HepG2 (cell line): Measurements from ENCODE around the gene SYT14. TPM values are rescaled to one million over a fixed set of nuclear protein-coding genes. Genes with fewer than 3 reads are reported as not detected.

Experiments used
- ATAC-seq: fragments of 200-7000 bp; cut with Tn5 transposase; 3 replicates; pipeline ENCODE4 v1.9.1; 2020; ENCODE audit warnings: mild to moderate bottlenecking, moderate library complexity
- BruUV-seq: library from RNA; stranded (reverse); fragments of 400-500 nt; replicated peaks from 2 replicates; lab custom pipeline; 2021; lab: Mats Ljungman, UMichigan
- CTCF ChIA-PET: fragments of 300-600 bp; formaldehyde crosslinking; extraction: SDS; loops from one replicate; lab custom pipeline; 2021; ENCODE audit warnings: low total read pairs, inconsistent platforms, low intra/inter-chr PET ratio; lab: Yijun Ruan, JAX
- POLR2A ChIA-PET: fragments of 350-600 bp; sonication (Branson Sonifier 250); formaldehyde crosslinking; loops from one replicate; lab custom pipeline; 2020; ENCODE audit warnings: antibody characterized with exemption, inconsistent platforms; lab: Yijun Ruan, JAX
- DNase-seq: peaks from one replicate; pipeline ENCODE4 v3.0.0-alpha.2; 2015; ENCODE audit warnings: low spot score
- FAIRE-seq: peaks from 3 replicates; lab custom pipeline; 2011; peaks lifted over from hg19 to GRCh38; lab: Jason Lieb, UNC
- H2AFZ ChIP-seq: one replicate; pipeline ENCODE4 v1.6.1; 2011; ENCODE audit warnings: low read length, inconsistent platforms
- H3K27ac ChIP-seq: fragments of 300-600 bp; 3 replicates; pipeline ENCODE4 v1.8.0; 2011; ENCODE audit warnings: mixed run types, mild to moderate bottlenecking, mixed read lengths, low read length, inconsistent platforms; ENCODE audit not compliant: insufficient read depth; ENCODE audit errors: extremely low read length
- H3K27me3 ChIP-seq, 2 experiments: fragments of 200-600 bp in 1 of 2; 2 replicates in 1 of 2; 3 replicates in 1 of 2; pipeline versions ENCODE4 v1.6.0 to v1.8.0; 2011; ENCODE audit warnings: low read length in 2 of 2, mild to moderate bottlenecking in 2 of 2, moderate library complexity in 2 of 2, inconsistent platforms in 1 of 2; ENCODE audit not compliant: insufficient read depth in 2 of 2, control insufficient read depth in 1 of 2
- H3K36me3 ChIP-seq, 2 experiments: fragments of 200-600 bp in 1 of 2; replicated peaks in 1 of 2; 2 replicates in 1 of 2; 3 replicates in 1 of 2; pipeline versions ENCODE4 v1.5.1 to v1.8.0; 2011; ENCODE audit warnings: low read length in 2 of 2, inconsistent platforms in 1 of 2; ENCODE audit not compliant: insufficient read depth in 2 of 2, control insufficient read depth in 1 of 2
- H3K4me1 ChIP-seq: 2 replicates; pipeline ENCODE4 v1.5.1; 2012; ENCODE audit warnings: low read length, inconsistent platforms; ENCODE audit not compliant: insufficient read depth
- H3K4me2 ChIP-seq: 2 replicates; pipeline ENCODE4 v1.6.0; 2011; ENCODE audit warnings: low read depth, low read length, inconsistent platforms
- H3K4me3 ChIP-seq, 3 experiments: fragments of 200-600 bp in 1 of 3; sonication (generic), shearing (Covaris generic) in 1 of 3; replicated peaks in 1 of 3; 2 replicates each; pipeline ENCODE4 v1.5.1; 2011 to 2016; ENCODE audit warnings: low read length in 3 of 3, inconsistent platforms in 2 of 3, low read depth in 2 of 3, mild to moderate bottlenecking in 2 of 3, control low read depth in 1 of 3, mixed read lengths in 1 of 3; ENCODE audit not compliant: insufficient read depth in 1 of 3
- H3K79me2 ChIP-seq: one replicate; pipeline ENCODE4 v1.6.1; 2011; ENCODE audit warnings: low read length, inconsistent platforms; ENCODE audit not compliant: insufficient read depth
- H3K9ac ChIP-seq: 2 replicates; pipeline ENCODE4 v1.6.0; 2011; ENCODE audit warnings: mild to moderate bottlenecking, low read depth, low read length, inconsistent platforms; ENCODE audit not compliant: insufficient read depth
- H3K9me3 ChIP-seq: 2 replicates; pipeline ENCODE4 v1.5.1; 2012; ENCODE audit warnings: mild to moderate bottlenecking, low read length
- H4K20me1 ChIP-seq: 2 replicates; pipeline ENCODE4 v1.6.0; 2011; ENCODE audit warnings: inconsistent platforms, mild to moderate bottlenecking, low read length, moderate library complexity; ENCODE audit not compliant: insufficient read depth
- CREM ChIP-seq, 2 experiments: sonication (generic) in 1 of 2; formaldehyde crosslinking in 1 of 2; IDR thresholded peaks; 2 replicates each; pipeline versions ENCODE4 v1.4.0 to v1.6.1; 2016 to 2020; ENCODE audit warnings: antibody characterized with exemption in 1 of 2, mild to moderate bottlenecking in 1 of 2, missing genetic modification reagents in 1 of 2
- EZH2 ChIP-seq: conservative IDR thresholded peaks from 2 replicates; pipeline ENCODE4 v1.6.1; 2012; ENCODE audit warnings: mild to moderate bottlenecking, low read depth, low read length, moderate library complexity
- HDAC2 ChIP-seq: sonication (generic); formaldehyde crosslinking; IDR thresholded peaks from 2 replicates; pipeline ENCODE4 v1.4.0; 2020; ENCODE audit warnings: missing genetic modification reagents
- HNRNPL ChIP-seq: fragments of 200-400 bp; formaldehyde crosslinking; IDR thresholded peaks from 2 replicates; pipeline ENCODE4 v1.6.1; 2017; ENCODE audit warnings: mild to moderate bottlenecking, low read depth, low read length
- HOXA3 ChIP-seq: sonication (generic); formaldehyde crosslinking; IDR thresholded peaks from 2 replicates; pipeline ENCODE4 v1.5.0; 2020; ENCODE audit warnings: missing genetic modification reagents
- KAT2B ChIP-seq: fragments of 150-350 bp; IDR thresholded peaks from 2 replicates; pipeline ENCODE4 v1.6.1; 2014; ENCODE audit warnings: low read depth, low read length, borderline replicate concordance
- NBN ChIP-seq: fragments of 450-650 bp; conservative IDR thresholded peaks from 2 replicates; pipeline ENCODE4 v1.6.1; 2017
- NFYB ChIP-seq: sonication (generic); formaldehyde crosslinking; IDR thresholded peaks from 2 replicates; pipeline ENCODE4 v1.4.0; 2020; ENCODE audit warnings: missing genetic modification reagents
- PAF1 ChIP-seq: IDR thresholded peaks from 2 replicates; pipeline ENCODE4 v1.6.1; 2016; ENCODE audit warnings: missing genetic modification reagents, missing compliant biosample characterization
- PHF5A ChIP-seq: IDR thresholded peaks from one replicate; pipeline ENCODE4 v1.6.1; 2018; ENCODE audit warnings: low read depth, missing genetic modification reagents; ENCODE audit not compliant: unreplicated experiment
- PTBP1 ChIP-seq: fragments of 200-400 bp; formaldehyde crosslinking; IDR thresholded peaks from 2 replicates; pipeline ENCODE4 v1.6.1; 2018; ENCODE audit warnings: low read length, low read depth; ENCODE audit not compliant: poor library complexity, severe bottlenecking
- SMYD3 ChIP-seq: sonication (generic); formaldehyde crosslinking; IDR thresholded peaks from 2 replicates; pipeline ENCODE4 v1.8.1; 2023; ENCODE audit warnings: mild to moderate bottlenecking, missing genetic modification reagents
- SNAPC5 ChIP-seq: sonication (generic); formaldehyde crosslinking; IDR thresholded peaks from 2 replicates; pipeline ENCODE4 v1.8.1; 2023; ENCODE audit warnings: mild to moderate bottlenecking, missing genetic modification reagents, borderline replicate concordance
- ZNF160 ChIP-seq: sonication (generic); formaldehyde crosslinking; IDR thresholded peaks from 2 replicates; pipeline ENCODE4 v1.8.0; 2022; ENCODE audit warnings: mild to moderate bottlenecking, inconsistent platforms, missing genetic modification reagents
- ZNF230 ChIP-seq: sonication (generic); formaldehyde crosslinking; IDR thresholded peaks from 2 replicates; pipeline ENCODE4 v1.4.0; 2020; ENCODE audit warnings: mild to moderate bottlenecking, missing genetic modification reagents
- ZNF44 ChIP-seq: sonication (generic); formaldehyde crosslinking; IDR thresholded peaks from 2 replicates; pipeline ENCODE4 v1.5.1; 2020; ENCODE audit warnings: mild to moderate bottlenecking, missing genetic modification reagents
- ZNF644 ChIP-seq: IDR thresholded peaks from 2 replicates; pipeline ENCODE4 v1.6.1; 2016; ENCODE audit warnings: low read depth
- ZNF672 ChIP-seq: sonication (generic); formaldehyde crosslinking; IDR thresholded peaks from 2 replicates; pipeline ENCODE4 v1.8.1; 2022; ENCODE audit warnings: missing genetic modification reagents
- ZNF747 ChIP-seq: sonication (generic); formaldehyde crosslinking; IDR thresholded peaks from 2 replicates; pipeline ENCODE4 v1.8.1; 2023; ENCODE audit warnings: missing genetic modification reagents, mild to moderate bottlenecking, borderline replicate concordance
- WGBS: methylation state at CpG from one replicate; pipeline ENCODE4 v1.1.6; 2017; ENCODE audit warnings: low lambda C conversion rate; 5-methylcytosine and 5-hydroxymethylcytosine counted together
- in situ Hi-C: cut with HindIII; loops from 2 replicates; pipeline ENCODE4 v1.10.0; 2017; ENCODE audit warnings: low pct_unique_long_range_greater_than_20kb; ENCODE audit not compliant: extremely low pct_ligation_motif_present
- intact Hi-C: fragments of 100-400 bp; cut with micrococcal nuclease; formaldehyde crosslinking; loops from one replicate; pipeline ENCODE4 v1.10.0; 2022; ENCODE audit not compliant: unreplicated experiment
- polyA plus RNA-seq, 8 experiments: library from polyadenylated mRNA; depleted of rRNA in 3 of 8; stranded (reverse) in 7 of 8; unstranded in 1 of 8; fragments of >200 nt; fragmentation: Illumina TruSeq in 4 of 8; extraction: Trizol in 4 of 8; gene quantifications; 2 replicates each; pipeline versions ENCODE4 v1.2.1 to v1.2.3, GENCODE V29; 2011 to 2016; ENCODE audit warnings: low read depth in 4 of 8, missing spikeins in 1 of 8, mixed read lengths in 1 of 8; ENCODE audit not compliant: insufficient read depth in 1 of 8
- total RNA-seq, 5 experiments: library from RNA; depleted of rRNA; stranded (reverse); fragments of >200 nt; fragmentation: Illumina TruSeq; extraction: Trizol; gene quantifications; 2 replicates each; pipeline ENCODE4 v1.2.3, GENCODE V29; 2016; ENCODE audit warnings: low read depth in 1 of 5
- TF ChIP-seq, protein P1 (sequence below), 2 experiments: sonication (generic) in 1 of 2; formaldehyde crosslinking in 1 of 2; IDR thresholded peaks; 2 replicates each; pipeline versions ENCODE4 v1.4.0 to v1.6.1; 2016 to 2020; ENCODE audit warnings: borderline replicate concordance in 1 of 2, low read depth in 1 of 2, mild to moderate bottlenecking in 1 of 2, missing genetic modification reagents in 1 of 2

Gene SYT14
- total and polyA plus RNA-seq, 2 of the 13 experiments (the other 11 are each of a cell fraction or from before 2014, with no cell fraction given) = not detected

- no peak for TF ChIP-seq PTBP1
- TF ChIP-seq SNAPC5 (CRISPR knock-in tag) = no peak
- TF ChIP-seq ZNF672 (CRISPR knock-in tag) = no peak
- TF ChIP-seq HDAC2 = no peak
- TF ChIP-seq ZNF747 = no peak
- TF ChIP-seq CREM (IDR thresholded peaks at IDR 0.05) = no peak
- TF ChIP-seq CREM (CRISPR knock-in tag; IDR thresholded peaks at IDR 0.05) = no peak
- no peak for TF ChIP-seq ZNF44 (CRISPR knock-in tag)
Observed at GRCh38 chr1:209889077-209889418, 49.0 kb upstream of the SYT14 start (continued).

- Histone ChIP-seq H3K27me3 (peaks cover 0 to 5% of the 10 kb centered on the region in 2 experiments; a peak in 1 of 5 replicates), H3K79me2 (no peaks in the 10 kb centered on the region), H3K36me3 (no peaks in the 10 kb centered on the region), H3K27ac (no peak overlapping the region), H3K9me3 (no peaks in the 10 kb centered on the region), H4K20me1 (no peaks in the 10 kb centered on the region), H2AFZ (no peak overlapping the region), H3K4me1 (no peaks in the 10 kb centered on the region), H3K9ac (no peak overlapping the region), H3K4me2 (no peak overlapping the region), H3K4me3 (no peak overlapping the region)
- ChIA-PET POLR2A (no interaction called here), CTCF (no interaction called here)
- in situ Hi-C loops (no loop called here), intact Hi-C loops (no loop called here)
- ATAC-seq = no peak
- BruUV-seq = no TSS peak
- WGBS = 2% methylated on average over 3 of the region's 3 CpGs
- no peak for DNase-seq
- FAIRE-seq = no peak
- TF ChIP-seq ZNF644 (CRISPR knock-in tag) = no peak
- no peak for TF ChIP-seq EZH2
- no peak for TF ChIP-seq ZNF160 (CRISPR knock-in tag)
- no peak for TF ChIP-seq HNRNPL
- TF ChIP-seq NBN = no peak
- TF ChIP-seq PAF1 = no peak
- TF ChIP-seq PHF5A (CRISPR knock-in tag) = no peak
- no peak for TF ChIP-seq ZNF230
- TF ChIP-seq, protein P1, sequence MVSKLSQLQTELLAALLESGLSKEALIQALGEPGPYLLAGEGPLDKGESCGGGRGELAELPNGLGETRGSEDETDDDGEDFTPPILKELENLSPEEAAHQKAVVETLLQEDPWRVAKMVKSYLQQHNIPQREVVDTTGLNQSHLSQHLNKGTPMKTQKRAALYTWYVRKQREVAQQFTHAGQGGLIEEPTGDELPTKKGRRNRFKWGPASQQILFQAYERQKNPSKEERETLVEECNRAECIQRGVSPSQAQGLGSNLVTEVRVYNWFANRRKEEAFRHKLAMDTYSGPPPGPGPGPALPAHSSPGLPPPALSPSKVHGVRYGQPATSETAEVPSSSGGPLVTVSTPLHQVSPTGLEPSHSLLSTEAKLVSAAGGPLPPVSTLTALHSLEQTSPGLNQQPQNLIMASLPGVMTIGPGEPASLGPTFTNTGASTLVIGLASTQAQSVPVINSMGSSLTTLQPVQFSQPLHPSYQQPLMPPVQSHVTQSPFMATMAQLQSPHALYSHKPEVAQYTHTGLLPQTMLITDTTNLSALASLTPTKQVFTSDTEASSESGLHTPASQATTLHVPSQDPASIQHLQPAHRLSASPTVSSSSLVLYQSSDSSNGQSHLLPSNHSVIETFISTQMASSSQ (IDR thresholded peaks at IDR 0.05; ENCODE audit: low read depth) = no peak
- TF ChIP-seq, protein P1 (CRISPR knock-in tag; IDR thresholded peaks at IDR 0.05; ENCODE audit: borderline replicate concordance) = no peak
- TF ChIP-seq NFYB (CRISPR knock-in tag) = no peak
- no peak for TF ChIP-seq HOXA3 (CRISPR knock-in tag)
- TF ChIP-seq KAT2B = no peak
- TF ChIP-seq SMYD3 (CRISPR knock-in tag) = no peak
Observed at GRCh38 chr1:209890641-209891330, 47.2 kb upstream of the SYT14 start.
